Natural killer cell treated with Interleukin-12 subunit alpha and Interleukin-12 subunit beta and Interleukin-15 and Interleukin-18, amount 100 ng/mL, for 72 hours (primary cell): ENCODE results near the gene DUSP2. TPM values are rescaled to one million over a fixed set of nuclear protein-coding genes. Genes with fewer than 3 reads are reported as not detected.

ENCODE experiments used
- ATAC-seq, 2 donors: fragments of 150-1000 bp; cut with Tn5 transposase in 1 of 2; sonication (Bioruptor Pico), chemical (Tn5 transposase) in 1 of 2; 2 replicates each; pipeline ENCODE4 v1.10.0; 2021
- DNase-seq: peaks from one replicate; pipeline ENCODE4 v3.0.0; 2022; ENCODE audit warnings: low spot score
- H3K27ac Mint-ChIP-seq, 2 donors: 1 replicate in 1 of 2; 2 replicates in 1 of 2; pipeline ENCODE4 v1.8.0; 2022; ENCODE audit warnings: mixed read lengths in 2 of 2, mild to moderate bottlenecking in 1 of 2, moderate library complexity in 1 of 2
- H3K27me3 Mint-ChIP-seq, 2 donors: 1 replicate in 1 of 2; 2 replicates in 1 of 2; pipeline ENCODE4 v1.8.0; 2022; ENCODE audit warnings: mixed read lengths in 2 of 2
- H3K36me3 Mint-ChIP-seq: one replicate; pipeline ENCODE4 v1.8.0; 2022; ENCODE audit warnings: mixed read lengths
- H3K4me1 Mint-ChIP-seq, 2 donors: 1 replicate in 1 of 2; 2 replicates in 1 of 2; pipeline ENCODE4 v1.8.0; 2022; ENCODE audit warnings: low read depth in 2 of 2, mixed read lengths in 2 of 2, mild to moderate bottlenecking in 1 of 2
- H3K4me3 Mint-ChIP-seq: one replicate; pipeline ENCODE4 v1.8.0; 2022; ENCODE audit warnings: mixed read lengths
- H3K9me3 Mint-ChIP-seq: 2 replicates; pipeline ENCODE4 v1.8.0; 2022; ENCODE audit warnings: mixed read lengths
- total RNA-seq, 2 donors: library from RNA; stranded (reverse); gene quantifications; one replicate each; pipeline ENCODE4 v1.2.3, GENCODE V29; 2022

Gene DUSP2
- total RNA-seq, 2 donors from 2014 or later = 30.9 to 52.0 TPM

DNA sequence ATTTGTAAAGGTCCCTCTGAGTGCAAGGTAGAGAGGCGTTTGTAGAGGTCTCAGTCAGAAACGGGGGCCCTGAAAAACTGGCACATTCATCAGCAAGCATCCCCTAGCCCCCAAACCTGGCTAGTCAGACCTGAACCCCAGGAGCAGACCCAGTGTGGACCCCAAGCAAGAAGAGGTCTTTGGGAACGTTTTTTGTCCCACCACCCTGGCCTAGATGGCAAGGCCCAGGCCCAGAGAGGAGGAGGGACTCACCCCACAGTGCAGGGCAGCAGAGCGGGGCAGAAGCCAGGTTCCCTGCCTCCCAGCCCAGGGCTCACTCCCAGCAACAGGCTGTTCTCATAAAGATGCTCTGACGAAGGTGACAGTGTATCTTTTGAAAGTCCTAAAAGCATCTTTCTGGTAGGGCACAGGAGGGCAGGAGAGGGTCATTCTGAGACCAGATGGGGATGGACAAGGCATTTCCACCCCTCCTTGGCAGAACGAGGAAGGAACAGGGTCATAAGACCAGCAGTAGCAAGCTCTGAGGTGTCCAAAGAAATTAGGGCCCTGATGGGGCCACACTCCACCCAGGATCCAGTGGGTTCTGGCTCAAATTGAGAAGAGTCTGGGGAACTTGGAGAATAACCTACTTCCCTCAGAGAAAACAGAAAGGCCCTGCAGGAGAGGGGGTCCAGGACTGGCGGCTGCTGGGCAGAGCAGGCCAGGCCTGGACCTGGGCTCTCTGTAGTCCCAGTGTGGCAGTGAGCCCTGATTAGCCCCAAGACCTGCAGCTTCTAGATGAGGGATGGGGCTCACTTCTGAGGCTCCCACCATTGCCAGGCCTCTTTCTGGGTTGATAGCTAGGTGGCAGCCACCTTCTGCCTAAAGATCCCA, 47.1 kb downstream of the DUSP2 start:
- no peaks in the 10 kb centered on the region for H3K9me3 Mint-ChIP-seq
- no peaks in the 10 kb centered on the region for H3K4me1 Mint-ChIP-seq
- DNase-seq (no peak), ATAC-seq (peak; percentile 17 to 30)
- H3K27me3 Mint-ChIP-seq = peaks cover 4 to 12% of the 10 kb centered on the region in 2 donors
- no peak overlapping the region for H3K27ac Mint-ChIP-seq
- H3K4me3 Mint-ChIP-seq = no peak overlapping the region
- no peaks in the 10 kb centered on the region for H3K36me3 Mint-ChIP-seq

DNA sequence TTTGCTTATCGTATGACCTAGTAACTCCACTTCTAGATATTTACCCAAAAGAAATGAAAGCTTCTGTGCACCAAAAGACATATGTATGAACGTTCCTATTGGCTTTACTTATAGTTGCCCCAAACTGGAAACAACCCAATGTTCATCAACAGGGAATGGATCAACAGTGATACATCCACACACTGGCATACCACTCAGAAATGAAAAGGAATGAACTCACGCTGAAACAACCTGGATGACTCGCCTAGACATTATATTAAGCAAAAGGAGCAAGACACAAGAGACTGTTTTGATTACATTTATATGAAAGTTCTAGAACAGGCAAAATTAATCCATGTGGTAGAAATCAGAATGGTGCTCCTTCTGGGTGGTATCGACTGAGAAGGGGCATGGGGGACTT, 47.8 kb downstream of the DUSP2 start:
- Mint-ChIP-seq H3K4me3 (no peak overlapping the region), H3K27ac (no peak overlapping the region), H3K27me3 (peaks cover 4 to 12% of the 10 kb centered on the region in 2 donors), H3K9me3 (no peaks in the 10 kb centered on the region), H3K4me1 (no peaks in the 10 kb centered on the region), H3K36me3 (no peaks in the 10 kb centered on the region)
- no peak for DNase-seq
- no peak for ATAC-seq

- Mint-ChIP-seq H3K36me3 (no peaks in the 10 kb centered on the region), H3K4me1 (no peaks in the 10 kb centered on the region), H3K27me3 (peaks cover 4 to 12% of the 10 kb centered on the region in 2 donors), H3K4me3 (no peak overlapping the region), H3K9me3 (no peaks in the 10 kb centered on the region), H3K27ac (no peak overlapping the region)
- DNase-seq (no peak), ATAC-seq (no peak)
These were observed 50.1 kb downstream of the DUSP2 start for GRCh38 chr2:96095116-96095636.

GRCh38 chr2:96093528-96093927, 51.7 kb downstream of the DUSP2 start:
- Mint-ChIP-seq H3K9me3 (no peaks in the 10 kb centered on the region), H3K27me3 (peaks cover 4 to 12% of the 10 kb centered on the region in 2 donors), H3K4me3 (no peak overlapping the region), H3K27ac (no peak overlapping the region), H3K36me3 (no peaks in the 10 kb centered on the region), H3K4me1 (no peaks in the 10 kb centered on the region)
- no peak for ATAC-seq
- no peak for DNase-seq

Other genes starting within 250 kb of the DUSP2 start
- 100 to 1,000 TPM in 1 of 2 donors, 10 to 100 TPM in 1; 44.4 to 136 TPM for gene ANKRD36C, start 153.6 kb downstream of the DUSP2 start, total RNA-seq
- 10 to 100 TPM in 1 of 2 donors, 1 to 10 TPM in 1; 4.7 to 10.9 TPM for gene GPAT2, start 110.5 kb downstream of the DUSP2 start, total RNA-seq
- not detected for gene ADRA2B, start 28.9 kb downstream of the DUSP2 start, total RNA-seq
- under 1 TPM in 1 of 2 donors, not detected in 1; 0.92 TPM for gene ASTL, start 6.9 kb downstream of the DUSP2 start, total RNA-seq
- gene STARD7, start 63.4 kb upstream of the DUSP2 start, total RNA-seq = 100 to 1,000 TPM; 153 to 206 TPM
- gene TMEM127, start 120.6 kb upstream of the DUSP2 start, total RNA-seq = 10 to 100 TPM; 41.4 to 49.4 TPM
- gene CIAO1, start 120.8 kb upstream of the DUSP2 start, total RNA-seq = 100 to 1,000 TPM in 1 of 2 donors, 10 to 100 TPM in 1; 98.0 to 108 TPM
- 100 to 1,000 TPM; 166 to 201 TPM for gene SNRNP200, start 160.1 kb upstream of the DUSP2 start, total RNA-seq
- gene ITPRIPL1, start 179.9 kb upstream of the DUSP2 start, total RNA-seq = 10 to 100 TPM; 48.2 to 62.2 TPM
- gene NCAPH, start 190.3 kb upstream of the DUSP2 start, total RNA-seq = 100 to 1,000 TPM in 1 of 2 donors, 10 to 100 TPM in 1; 26.5 to 102 TPM